H1 (cell line): Measurements from ENCODE around the gene RPA3. TPM values are rescaled to one million over a fixed set of nuclear protein-coding genes. Genes with fewer than 3 reads are reported as not detected.

ENCODE experiments used
- CTCF ChIA-PET: fragments of 300-600 bp; sonication (Branson Sonifier 250); formaldehyde crosslinking; loops from one replicate; lab custom pipeline; 2021; ENCODE audit not compliant: partially characterized antibody; lab: Charles Lee
- POLR2A ChIA-PET: fragments of 300-600 bp; sonication (Branson Sonifier 250); formaldehyde crosslinking; loops from one replicate; lab custom pipeline; 2021; ENCODE audit warnings: inconsistent platforms; ENCODE audit not compliant: partially characterized antibody; lab: Charles Lee
- DNase-seq, 2 experiments: peaks; one replicate each; pipeline versions ENCODE4 v3.0.0 to v3.0.0-alpha.2; 2010 to 2022; ENCODE audit warnings: low spot score in 2 of 2, low read depth in 1 of 2, mixed read lengths in 1 of 2
- FAIRE-seq: peaks from 2 replicates; lab custom pipeline; 2011; peaks lifted over from hg19 to GRCh38; lab: Jason Lieb, UNC
- H2AFZ ChIP-seq: 2 replicates; pipeline ENCODE4 v1.8.1; 2012; ENCODE audit warnings: low read length, inconsistent platforms
- H2AK5ac ChIP-seq: 2 replicates; pipeline ENCODE4 v1.6.1; 2013; ENCODE audit warnings: low read depth, low read length
- H2BK120ac ChIP-seq: replicated peaks from 2 replicates; pipeline ENCODE3; 2013; ENCODE audit warnings: low read depth, low read length, inconsistent platforms
- H2BK12ac ChIP-seq: 2 replicates; pipeline ENCODE4 v1.6.1; 2013; ENCODE audit warnings: low read depth, low read length
- H2BK15ac ChIP-seq: 2 replicates; pipeline ENCODE4 v1.6.1; 2013; ENCODE audit warnings: low read length
- H2BK20ac ChIP-seq: 2 replicates; pipeline ENCODE4 v1.6.1; 2013; ENCODE audit warnings: low read length
- H2BK5ac ChIP-seq: 2 replicates; pipeline ENCODE4 v1.6.1; 2013; ENCODE audit warnings: low read depth, low read length
- H3K14ac ChIP-seq: 2 replicates; pipeline ENCODE4 v1.6.1; 2013; ENCODE audit warnings: inconsistent platforms; ENCODE audit not compliant: insufficient read length
- H3K18ac ChIP-seq: 2 replicates; pipeline ENCODE4 v1.6.1; 2013; ENCODE audit warnings: low read length; ENCODE audit errors: extremely low read depth
- H3K23ac ChIP-seq: 2 replicates; pipeline ENCODE4 v1.6.1; 2013; ENCODE audit warnings: inconsistent platforms; ENCODE audit not compliant: insufficient read length
- H3K23me2 ChIP-seq: 2 replicates; pipeline ENCODE4 v1.6.1; 2013; ENCODE audit warnings: low read depth, low read length
- H3K27ac ChIP-seq: 2 replicates; pipeline ENCODE4 v1.6.1; 2011; ENCODE audit warnings: low read depth, low read length, inconsistent platforms
- H3K27me3 ChIP-seq, 4 experiments: replicated peaks in 1 of 4; 1 replicate in 1 of 4; 2 replicates in 3 of 4; pipeline versions ENCODE4 v1.6.1 to v1.8.1; 2011 to 2013; ENCODE audit warnings: low read length in 3 of 4, mild to moderate bottlenecking in 3 of 4, inconsistent platforms in 2 of 4, mixed read lengths in 2 of 4, moderate library complexity in 1 of 4; ENCODE audit not compliant: control insufficient read depth in 3 of 4, insufficient read depth in 3 of 4; ENCODE audit errors: extremely low read depth in 1 of 4
- H3K36me3 ChIP-seq, 4 experiments: 2 replicates each; pipeline versions ENCODE4 v1.6.1 to v1.8.1; 2011 to 2013; ENCODE audit warnings: mild to moderate bottlenecking in 4 of 4, low read length in 3 of 4, moderate library complexity in 2 of 4, control low read depth in 1 of 4, inconsistent platforms in 1 of 4; ENCODE audit not compliant: insufficient read depth in 4 of 4, control insufficient read depth in 2 of 4
- H3K4ac ChIP-seq: replicated peaks from 2 replicates; pipeline ENCODE3; 2013; ENCODE audit warnings: low read length, low read depth, mixed read lengths, inconsistent platforms; ENCODE audit not compliant: insufficient read length
- H3K4me1 ChIP-seq, 4 experiments: replicated peaks in 1 of 4; 1 replicate in 1 of 4; 2 replicates in 3 of 4; pipeline versions ENCODE4 v1.6.1 to v1.8.1; 2011 to 2013; ENCODE audit warnings: low read length in 3 of 4, inconsistent platforms in 2 of 4, mixed read lengths in 1 of 4; ENCODE audit not compliant: insufficient read depth in 4 of 4, control insufficient read depth in 3 of 4
- H3K4me2 ChIP-seq, 2 experiments: 2 replicates each; pipeline versions ENCODE4 v1.6.1 to v1.8.1; 2011 to 2013; ENCODE audit warnings: low read depth in 2 of 2, low read length in 2 of 2, control low read depth in 1 of 2, inconsistent platforms in 1 of 2, mild to moderate bottlenecking in 1 of 2; ENCODE audit not compliant: insufficient read depth in 1 of 2
- H3K4me3 ChIP-seq, 4 experiments: fragments of 200-600, 300-600 bp in 1 of 4; sonication (generic), shearing (Covaris generic), sonication (Bioruptor Twin) in 1 of 4; 2 replicates each; pipeline versions ENCODE4 v1.5.1 to v1.8.1; 2011 to 2016; ENCODE audit warnings: low read length in 4 of 4, low read depth in 3 of 4, control low read depth in 2 of 4, inconsistent platforms in 2 of 4, mild to moderate bottlenecking in 2 of 4, mixed read lengths in 1 of 4, moderate library complexity in 1 of 4; ENCODE audit not compliant: insufficient read depth in 2 of 4; ENCODE audit errors: extremely low read depth in 1 of 4
- H3K56ac ChIP-seq: replicated peaks from 2 replicates; pipeline ENCODE3; 2013; ENCODE audit warnings: low read depth, mild to moderate bottlenecking, mixed read lengths, low read length, inconsistent platforms; ENCODE audit not compliant: insufficient read length
- H3K79me1 ChIP-seq: 2 replicates; pipeline ENCODE4 v1.6.1; 2013; ENCODE audit warnings: low read depth, low read length, control low read depth
- H3K79me2 ChIP-seq, 2 experiments: 2 replicates each; pipeline versions ENCODE4 v1.6.1 to v1.8.1; 2012 to 2013; ENCODE audit warnings: low read length in 2 of 2, mild to moderate bottlenecking in 2 of 2, inconsistent platforms in 1 of 2; ENCODE audit not compliant: insufficient read depth in 2 of 2, control insufficient read depth in 1 of 2
- H3K9ac ChIP-seq, 4 experiments: replicated peaks in 1 of 4; 1 replicate in 1 of 4; 2 replicates in 3 of 4; pipeline versions ENCODE4 v1.6.1 to v1.8.1; 2011 to 2013; ENCODE audit warnings: low read depth in 3 of 4, low read length in 3 of 4, control low read depth in 2 of 4, mild to moderate bottlenecking in 2 of 4, moderate library complexity in 2 of 4, inconsistent platforms in 1 of 4; ENCODE audit errors: extremely low read depth in 1 of 4
- H3K9me3 ChIP-seq, 2 experiments: 2 replicates each; pipeline versions ENCODE4 v1.6.1 to v1.8.1; 2012 to 2013; ENCODE audit warnings: mild to moderate bottlenecking in 2 of 2, moderate library complexity in 2 of 2, control low read depth in 1 of 2, inconsistent platforms in 1 of 2, low read depth in 1 of 2, low read length in 1 of 2, mixed read lengths in 1 of 2; ENCODE audit not compliant: insufficient read depth in 2 of 2
- H4K20me1 ChIP-seq, 2 experiments: replicated peaks in 1 of 2; 2 replicates each; pipeline versions ENCODE3 to v1.8.1; 2011 to 2013; ENCODE audit warnings: inconsistent platforms in 2 of 2, low read length in 2 of 2, mild to moderate bottlenecking in 1 of 2; ENCODE audit not compliant: insufficient read depth in 2 of 2, control insufficient read depth in 1 of 2
- H4K5ac ChIP-seq: 2 replicates; pipeline ENCODE4 v1.6.1; 2013; ENCODE audit warnings: low read length, low read depth, mixed read lengths, inconsistent platforms; ENCODE audit not compliant: insufficient read length
- H4K8ac ChIP-seq: 2 replicates; pipeline ENCODE4 v1.8.0; 2013; ENCODE audit warnings: mild to moderate bottlenecking, moderate library complexity, low read length, inconsistent platforms; ENCODE audit not compliant: insufficient read depth; ENCODE audit errors: extremely low read depth
- H4K91ac ChIP-seq: replicated peaks from 2 replicates; pipeline ENCODE3; 2013; ENCODE audit warnings: low read length, mixed read lengths, inconsistent platforms; ENCODE audit not compliant: insufficient read length
- BACH1 ChIP-seq: IDR thresholded peaks from 2 replicates; pipeline ENCODE4 v1.6.1; 2012; ENCODE audit warnings: low read length, improper control_type of control experiment
- CTCF ChIP-seq, 3 experiments: IDR thresholded peaks; 1 replicate in 2 of 3; 2 replicates in 1 of 3; pipeline versions ENCODE4 v1.5.1 to v1.6.1; 2011; ENCODE audit warnings: low read length in 3 of 3, mild to moderate bottlenecking in 3 of 3, inconsistent platforms in 2 of 3, low read depth in 1 of 3, moderate library complexity in 1 of 3; ENCODE audit not compliant: insufficient read depth in 1 of 3; ENCODE audit errors: control extremely low read depth in 1 of 3
- HDAC2 ChIP-seq, 2 experiments: fragments of 300-600 bp in 1 of 2; sonication (generic) in 1 of 2; IDR thresholded peaks; 2 replicates each; pipeline ENCODE4 v1.6.1; 2011 to 2012; ENCODE audit warnings: low read depth in 2 of 2, low read length in 2 of 2, mild to moderate bottlenecking in 2 of 2, moderate library complexity in 2 of 2, borderline replicate concordance in 1 of 2, inconsistent platforms in 1 of 2
- KDM1A ChIP-seq: fragments of 200-600, 300-600 bp; sonication (generic); IDR thresholded peaks from 2 replicates; pipeline ENCODE4 v1.7.1; 2016; ENCODE audit warnings: mild to moderate bottlenecking, low read length, borderline replicate concordance
- KDM4A ChIP-seq: IDR thresholded peaks from one replicate; pipeline ENCODE4 v1.7.1; 2012; ENCODE audit warnings: low read depth, mild to moderate bottlenecking, moderate library complexity, low read length, inconsistent platforms; ENCODE audit not compliant: severe bottlenecking
- MAFK ChIP-seq: IDR thresholded peaks from 2 replicates; pipeline ENCODE4 v1.6.1; 2012; ENCODE audit warnings: low read depth, mild to moderate bottlenecking, improper control_type of control experiment, low read length
- NRF1 ChIP-seq: IDR thresholded peaks from 2 replicates; pipeline ENCODE4 v1.6.1; 2011; ENCODE audit warnings: mild to moderate bottlenecking, low read depth, low read length, improper control_type of control experiment
- SP4 ChIP-seq: IDR thresholded peaks from 2 replicates; pipeline ENCODE4 v1.6.1; 2012; ENCODE audit warnings: low read length, inconsistent platforms
- SRF ChIP-seq: IDR thresholded peaks from 2 replicates; pipeline ENCODE4 v1.6.1; 2011; ENCODE audit warnings: mild to moderate bottlenecking, low read depth, low read length, moderate library complexity
- SUZ12 ChIP-seq: fragments of 200-600 bp; sonication (generic); IDR thresholded peaks from 2 replicates; pipeline ENCODE4 v1.6.1; 2012; ENCODE audit warnings: mild to moderate bottlenecking, inconsistent platforms, low read length, moderate library complexity, mixed read lengths
- WGBS, 2 experiments: shearing (Covaris generic) in 1 of 2; methylation state at CpG; one replicate each; pipeline versions ENCODE4 v1.1.6 to v1.1.7; 2013 to 2015; ENCODE audit warnings: low lambda C conversion rate in 2 of 2, mixed read lengths in 2 of 2, inconsistent platforms in 1 of 2, low coverage in 1 of 2, missing lambda C conversion rate in 1 of 2; ENCODE audit not compliant: insufficient replicate concordance in 2 of 2, insufficient coverage in 1 of 2, insufficient read length in 1 of 2; ENCODE audit errors: extremely low coverage in 1 of 2, missing lambda C conversion rate in 1 of 2; 5-methylcytosine and 5-hydroxymethylcytosine counted together
- polyA plus RNA-seq, 7 experiments: library from polyadenylated mRNA; depleted of rRNA in 3 of 7; stranded (reverse) in 5 of 7; unstranded in 2 of 7; fragments of >200 nt in 5 of 7; fragments of 200-250 nt in 2 of 7; gene quantifications; 1 replicate in 5 of 7; 2 replicates in 1 of 7; 4 replicates in 1 of 7; pipeline versions ENCODE4 v1.2.1 to v1.2.3, GENCODE V29; 2011 to 2013; ENCODE audit warnings: missing spikeins in 2 of 7, mixed read lengths in 2 of 7
- total RNA-seq: library from RNA; stranded (reverse); fragmentation: NEBNext Ultra II Directional; extraction: Animal tissue kit (Norgen Biotek cat#: 25700); gene quantifications from 2 replicates; pipeline ENCODE4 v1.2.1, GENCODE V29; 2021

The RPA3 gene
- total and polyA plus RNA-seq, 2 of the 8 experiments (the other 6 are each of a cell fraction or from before 2014, with no cell fraction given): 60.2 to 105 TPM

- Histone ChIP-seq H3K23ac (no peak overlapping the region), H3K14ac (no peak overlapping the region), H3K27me3 (no peaks in the 10 kb centered on the region), H3K4ac (no peak overlapping the region), H2AK5ac (no peak overlapping the region), H4K20me1 (no peaks in the 10 kb centered on the region), H3K23me2 (no peaks in the 10 kb centered on the region), H3K18ac (no peak overlapping the region), H3K4me1 (peaks cover 0 to 11% (median 1%) of the 10 kb centered on the region in 4 experiments; a peak in 3 of 7 replicates), H2BK5ac (no peak overlapping the region), H3K9me3 (no peaks in the 10 kb centered on the region), H3K4me2 (no peak overlapping the region), H3K79me2 (no peaks in the 10 kb centered on the region), H3K36me3 (no peaks in the 10 kb centered on the region), H3K79me1 (no peaks in the 10 kb centered on the region), H3K9ac (no peak overlapping the region), H4K5ac (no peak overlapping the region), H2BK15ac (no peak overlapping the region; the same call in 1 of the 2 replicates), H4K91ac (no peak overlapping the region), H4K8ac (no peak overlapping the region), H2BK12ac (no peak overlapping the region), H2BK120ac (no peak overlapping the region), H3K4me3 (no peak overlapping the region), H2BK20ac (no peak overlapping the region), H3K56ac (no peak overlapping the region), H3K27ac (no peak overlapping the region), H2AFZ (no peak overlapping the region)
- FAIRE-seq: no peak
- DNase-seq: no peak
- TF ChIP-seq SRF (no peak), HDAC2 (IDR thresholded peaks at IDR 0.05; ENCODE audit: borderline replicate concordance in 1 of 2, low read depth in 2 of 2, low read length in 2 of 2) (no peak), CTCF (IDR thresholded peaks at IDR 0.05; ENCODE audit: control extremely low read depth in 1 of 3, insufficient read depth in 1 of 3, low read depth in 1 of 3, low read length in 3 of 3) (no peak), MAFK (no peak), SP4 (no peak), NRF1 (no peak), KDM1A (no peak), BACH1 (no peak), KDM4A (no peak), SUZ12 (no peak)
- WGBS, 2 experiments: 95% methylated on average over 7 of the region's 7 CpGs; no CpG with 5 or more reads in 1 of the 2 experiments
- ChIA-PET POLR2A (interaction anchor here (0.7 kb wide), 1 partner anchor 1105 kb away, joined by 3 read pairs; no protein-coding TSS in a partner anchor), CTCF (no interaction called here)
Measured at GRCh38 chr7:7703427-7703826, 15.0 kb downstream of the RPA3 start.
